ENCODE data around the gene MTHFD1L. TPM values are rescaled to one million over a fixed set of nuclear protein-coding genes. Genes with fewer than 3 reads are reported as not detected.

Gene MTHFD1L
- polyA plus RNA-seq, 2 of the 4 experiments (the other 2 are of a cell fraction) = 27.2 to 63.2 TPM

DNA sequence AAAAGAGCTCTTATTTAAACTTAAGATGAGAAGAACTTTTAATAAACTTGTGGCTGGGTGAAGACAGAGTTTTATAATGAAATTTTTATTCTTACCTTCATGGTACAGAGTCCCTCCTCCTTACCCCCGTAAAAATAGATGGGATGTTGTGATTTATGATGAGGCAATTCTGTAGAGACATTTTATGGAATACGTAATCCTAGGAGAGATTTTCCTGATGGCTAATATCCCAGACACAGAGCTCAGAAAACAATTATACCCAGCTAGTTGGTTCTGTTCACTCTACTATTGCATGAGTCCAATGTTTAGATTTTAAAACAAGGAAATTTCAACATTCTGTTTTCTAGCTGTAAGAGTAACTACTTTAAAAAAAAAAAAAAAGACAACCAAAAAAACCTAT lies 43.4 kb downstream of the MTHFD1L start:
- 84% methylated on average over 2 of the region's 2 CpGs for WGBS (ENCODE audit: missing lambda C conversion rate)
- CTCF ChIA-PET = interaction anchor here (0.6 to 3.6 kb wide), 6 partner anchors 17 to 431 kb away, joined by 3 to 19 read pairs (median 3); no protein-coding TSS in a partner anchor
- no peaks in the 10 kb centered on the region for H3K4me1 ChIP-seq
- no peak overlapping the region for H3K4me2 ChIP-seq
- H3K4me3 ChIP-seq = no peak overlapping the region
- H3K9me3 ChIP-seq = no peaks in the 10 kb centered on the region
- no peak overlapping the region for H3K27ac ChIP-seq
- POLR2A ChIA-PET = no interaction called here
- ATAC-seq = no peak
- DNase-seq (ENCODE audit: low read depth in 1 of 2, low spot score in 1 of 2) = no peak
- TF ChIP-seq SREBF2 (IDR thresholded peaks at IDR 0.05) = no peak
- no peak for TF ChIP-seq NPAS2 (CRISPR knock-in tag; IDR thresholded peaks at IDR 0.05; ENCODE audit: borderline replicate concordance)
- no peak for TF ChIP-seq CHD2 (IDR thresholded peaks at IDR 0.05; ENCODE audit: low read length, partially characterized antibody)
- TF ChIP-seq RARB (CRISPR knock-in tag; IDR thresholded peaks at IDR 0.05) = no peak
- no peak for TF ChIP-seq CBX8 (IDR thresholded peaks at IDR 0.05)
- TF ChIP-seq FOXS1 (CRISPR knock-in tag; IDR thresholded peaks at IDR 0.05) = no peak
- TF ChIP-seq, protein P1, sequence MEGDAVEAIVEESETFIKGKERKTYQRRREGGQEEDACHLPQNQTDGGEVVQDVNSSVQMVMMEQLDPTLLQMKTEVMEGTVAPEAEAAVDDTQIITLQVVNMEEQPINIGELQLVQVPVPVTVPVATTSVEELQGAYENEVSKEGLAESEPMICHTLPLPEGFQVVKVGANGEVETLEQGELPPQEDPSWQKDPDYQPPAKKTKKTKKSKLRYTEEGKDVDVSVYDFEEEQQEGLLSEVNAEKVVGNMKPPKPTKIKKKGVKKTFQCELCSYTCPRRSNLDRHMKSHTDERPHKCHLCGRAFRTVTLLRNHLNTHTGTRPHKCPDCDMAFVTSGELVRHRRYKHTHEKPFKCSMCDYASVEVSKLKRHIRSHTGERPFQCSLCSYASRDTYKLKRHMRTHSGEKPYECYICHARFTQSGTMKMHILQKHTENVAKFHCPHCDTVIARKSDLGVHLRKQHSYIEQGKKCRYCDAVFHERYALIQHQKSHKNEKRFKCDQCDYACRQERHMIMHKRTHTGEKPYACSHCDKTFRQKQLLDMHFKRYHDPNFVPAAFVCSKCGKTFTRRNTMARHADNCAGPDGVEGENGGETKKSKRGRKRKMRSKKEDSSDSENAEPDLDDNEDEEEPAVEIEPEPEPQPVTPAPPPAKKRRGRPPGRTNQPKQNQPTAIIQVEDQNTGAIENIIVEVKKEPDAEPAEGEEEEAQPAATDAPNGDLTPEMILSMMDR (IDR thresholded peaks at IDR 0.05) = no peak
- TF ChIP-seq, protein P2, sequence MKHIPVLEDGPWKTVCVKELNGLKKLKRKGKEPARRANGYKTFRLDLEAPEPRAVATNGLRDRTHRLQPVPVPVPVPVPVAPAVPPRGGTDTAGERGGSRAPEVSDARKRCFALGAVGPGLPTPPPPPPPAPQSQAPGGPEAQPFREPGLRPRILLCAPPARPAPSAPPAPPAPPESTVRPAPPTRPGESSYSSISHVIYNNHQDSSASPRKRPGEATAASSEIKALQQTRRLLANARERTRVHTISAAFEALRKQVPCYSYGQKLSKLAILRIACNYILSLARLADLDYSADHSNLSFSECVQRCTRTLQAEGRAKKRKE (CRISPR knock-in tag; IDR thresholded peaks at IDR 0.05; ENCODE audit: low read depth) = no peak
- TF ChIP-seq ZC3H11A (IDR thresholded peaks at IDR 0.05) = no peak
- TF ChIP-seq MYC (IDR thresholded peaks at IDR 0.05; ENCODE audit: borderline replicate concordance, low read length) = no peak
- no peak for TF ChIP-seq EP300 (IDR thresholded peaks at IDR 0.05)
- TF ChIP-seq EHF (CRISPR knock-in tag; IDR thresholded peaks at IDR 0.05) = no peak
- no peak for FAIRE-seq

DNA sequence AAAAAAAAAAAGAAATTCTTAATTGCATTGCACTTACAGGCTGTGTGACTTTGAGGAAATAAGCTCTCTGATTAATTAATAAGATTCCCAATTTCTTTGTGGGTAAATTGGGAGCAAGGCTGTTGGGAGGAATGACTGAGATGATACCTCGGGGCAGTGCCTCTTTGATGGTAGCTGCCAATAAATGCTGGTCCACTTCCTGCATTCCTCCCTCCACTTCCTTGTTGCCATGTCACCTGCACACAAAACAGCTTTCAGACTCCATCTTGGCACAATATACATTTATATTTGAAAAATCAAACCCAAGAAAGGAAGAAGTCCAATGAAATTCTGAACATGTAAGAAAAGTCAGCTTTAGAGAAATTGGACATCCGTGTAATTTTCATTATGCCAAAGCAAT lies 45.1 kb downstream of the MTHFD1L start:
- WGBS (ENCODE audit: missing lambda C conversion rate) = 44% methylated on average over 2 of the region's 2 CpGs
- FAIRE-seq = no peak
- no peak overlapping the region for H3K4me2 ChIP-seq
- POLR2A ChIA-PET = no interaction called here
- 0 out of 6 replicates have a peak, but pooled peaks of 1 of the 2 experiments have one; percentile 39 for ATAC-seq
- H3K4me1 ChIP-seq = no peaks in the 10 kb centered on the region
- TF ChIP-seq, protein P3, sequence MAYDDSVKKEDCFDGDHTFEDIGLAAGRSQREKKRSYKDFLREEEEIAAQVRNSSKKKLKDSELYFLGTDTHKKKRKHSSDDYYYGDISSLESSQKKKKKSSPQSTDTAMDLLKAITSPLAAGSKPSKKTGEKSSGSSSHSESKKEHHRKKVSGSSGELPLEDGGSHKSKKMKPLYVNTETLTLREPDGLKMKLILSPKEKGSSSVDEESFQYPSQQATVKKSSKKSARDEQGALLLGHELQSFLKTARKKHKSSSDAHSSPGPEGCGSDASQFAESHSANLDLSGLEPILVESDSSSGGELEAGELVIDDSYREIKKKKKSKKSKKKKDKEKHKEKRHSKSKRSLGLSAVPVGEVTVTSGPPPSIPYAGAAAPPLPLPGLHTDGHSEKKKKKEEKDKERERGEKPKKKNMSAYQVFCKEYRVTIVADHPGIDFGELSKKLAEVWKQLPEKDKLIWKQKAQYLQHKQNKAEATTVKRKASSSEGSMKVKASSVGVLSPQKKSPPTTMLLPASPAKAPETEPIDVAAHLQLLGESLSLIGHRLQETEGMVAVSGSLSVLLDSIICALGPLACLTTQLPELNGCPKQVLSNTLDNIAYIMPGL (CRISPR knock-in tag; IDR thresholded peaks at IDR 0.05; ENCODE audit: borderline replicate concordance) = no peak
- DNase-seq (ENCODE audit: low read depth in 1 of 2, low spot score in 1 of 2) = peak in 1 of 2 experiments; percentile 35
- no peak overlapping the region for H3K27ac ChIP-seq
- no peaks in the 10 kb centered on the region for H3K9me3 ChIP-seq
- no peak overlapping the region for H3K4me3 ChIP-seq
- CTCF ChIA-PET = interaction anchor here (3.6 kb wide), 1 partner anchor 19 kb away, joined by 19 read pairs; no protein-coding TSS in a partner anchor

DNA sequence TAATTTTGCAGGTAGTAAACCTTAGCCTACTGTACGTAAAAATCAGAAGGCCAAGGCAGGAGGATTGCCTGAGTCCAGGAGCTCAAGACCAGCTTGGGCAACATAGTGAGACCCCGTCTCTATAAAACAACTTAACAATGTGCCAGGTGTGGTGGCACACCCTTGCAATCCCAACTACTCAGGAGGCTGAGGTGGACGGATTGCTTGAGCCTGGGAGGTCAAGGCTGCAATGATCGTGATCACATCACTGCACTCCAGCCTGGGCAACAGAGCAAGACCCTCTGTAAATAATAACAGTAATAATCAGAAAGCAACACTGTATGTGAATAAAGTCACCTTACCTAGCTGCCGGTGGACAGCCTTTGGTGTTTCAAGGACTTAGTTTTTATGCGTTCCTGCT lies 48.9 kb downstream of the MTHFD1L start:
- DNase-seq (ENCODE audit: low read depth in 1 of 2, low spot score in 1 of 2) (no peak), FAIRE-seq (no peak), ATAC-seq (no peak)
- TF ChIP-seq NPAS2 (CRISPR knock-in tag; IDR thresholded peaks at IDR 0.05; ENCODE audit: borderline replicate concordance) (no peak), FOSL2 (IDR thresholded peaks at IDR 0.05) (no peak), FOSL2 (CRISPR knock-in tag; IDR thresholded peaks at IDR 0.05) (no peak), HDAC2 (IDR thresholded peaks at IDR 0.05) (no peak), FOXS1 (CRISPR knock-in tag; IDR thresholded peaks at IDR 0.05) (no peak), POLR2A (IDR thresholded peaks at IDR 0.05; ENCODE audit: low read length) (no peak)
- TF ChIP-seq, protein P4, sequence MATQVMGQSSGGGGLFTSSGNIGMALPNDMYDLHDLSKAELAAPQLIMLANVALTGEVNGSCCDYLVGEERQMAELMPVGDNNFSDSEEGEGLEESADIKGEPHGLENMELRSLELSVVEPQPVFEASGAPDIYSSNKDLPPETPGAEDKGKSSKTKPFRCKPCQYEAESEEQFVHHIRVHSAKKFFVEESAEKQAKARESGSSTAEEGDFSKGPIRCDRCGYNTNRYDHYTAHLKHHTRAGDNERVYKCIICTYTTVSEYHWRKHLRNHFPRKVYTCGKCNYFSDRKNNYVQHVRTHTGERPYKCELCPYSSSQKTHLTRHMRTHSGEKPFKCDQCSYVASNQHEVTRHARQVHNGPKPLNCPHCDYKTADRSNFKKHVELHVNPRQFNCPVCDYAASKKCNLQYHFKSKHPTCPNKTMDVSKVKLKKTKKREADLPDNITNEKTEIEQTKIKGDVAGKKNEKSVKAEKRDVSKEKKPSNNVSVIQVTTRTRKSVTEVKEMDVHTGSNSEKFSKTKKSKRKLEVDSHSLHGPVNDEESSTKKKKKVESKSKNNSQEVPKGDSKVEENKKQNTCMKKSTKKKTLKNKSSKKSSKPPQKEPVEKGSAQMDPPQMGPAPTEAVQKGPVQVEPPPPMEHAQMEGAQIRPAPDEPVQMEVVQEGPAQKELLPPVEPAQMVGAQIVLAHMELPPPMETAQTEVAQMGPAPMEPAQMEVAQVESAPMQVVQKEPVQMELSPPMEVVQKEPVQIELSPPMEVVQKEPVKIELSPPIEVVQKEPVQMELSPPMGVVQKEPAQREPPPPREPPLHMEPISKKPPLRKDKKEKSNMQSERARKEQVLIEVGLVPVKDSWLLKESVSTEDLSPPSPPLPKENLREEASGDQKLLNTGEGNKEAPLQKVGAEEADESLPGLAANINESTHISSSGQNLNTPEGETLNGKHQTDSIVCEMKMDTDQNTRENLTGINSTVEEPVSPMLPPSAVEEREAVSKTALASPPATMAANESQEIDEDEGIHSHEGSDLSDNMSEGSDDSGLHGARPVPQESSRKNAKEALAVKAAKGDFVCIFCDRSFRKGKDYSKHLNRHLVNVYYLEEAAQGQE (IDR thresholded peaks at IDR 0.05) = no peak
- TF ChIP-seq, protein P3 (CRISPR knock-in tag; IDR thresholded peaks at IDR 0.05; ENCODE audit: borderline replicate concordance) = no peak
- TF ChIP-seq, protein P5, sequence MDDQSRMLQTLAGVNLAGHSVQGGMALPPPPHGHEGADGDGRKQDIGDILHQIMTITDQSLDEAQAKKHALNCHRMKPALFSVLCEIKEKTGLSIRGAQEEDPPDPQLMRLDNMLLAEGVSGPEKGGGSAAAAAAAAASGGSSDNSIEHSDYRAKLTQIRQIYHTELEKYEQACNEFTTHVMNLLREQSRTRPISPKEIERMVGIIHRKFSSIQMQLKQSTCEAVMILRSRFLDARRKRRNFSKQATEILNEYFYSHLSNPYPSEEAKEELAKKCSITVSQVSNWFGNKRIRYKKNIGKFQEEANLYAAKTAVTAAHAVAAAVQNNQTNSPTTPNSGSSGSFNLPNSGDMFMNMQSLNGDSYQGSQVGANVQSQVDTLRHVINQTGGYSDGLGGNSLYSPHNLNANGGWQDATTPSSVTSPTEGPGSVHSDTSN (IDR thresholded peaks at IDR 0.05) = no peak
- TF ChIP-seq, protein P6, sequence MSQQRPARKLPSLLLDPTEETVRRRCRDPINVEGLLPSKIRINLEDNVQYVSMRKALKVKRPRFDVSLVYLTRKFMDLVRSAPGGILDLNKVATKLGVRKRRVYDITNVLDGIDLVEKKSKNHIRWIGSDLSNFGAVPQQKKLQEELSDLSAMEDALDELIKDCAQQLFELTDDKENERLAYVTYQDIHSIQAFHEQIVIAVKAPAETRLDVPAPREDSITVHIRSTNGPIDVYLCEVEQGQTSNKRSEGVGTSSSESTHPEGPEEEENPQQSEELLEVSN (IDR thresholded peaks at IDR 0.05; ENCODE audit: borderline replicate concordance, low read depth) = no peak
- ChIA-PET CTCF (interaction anchor here (1.0 to 1.5 kb wide), 3 partner anchors 8 to 97 kb away, joined by 3 to 5 read pairs (median 3); no protein-coding TSS in a partner anchor), POLR2A (no interaction called here)
- WGBS (ENCODE audit: missing lambda C conversion rate) = 96% methylated on average over 6 of the region's 6 CpGs
- no peaks in the 10 kb centered on the region for H3K9me3 ChIP-seq
- no peak overlapping the region for H3K4me3 ChIP-seq
- no peak overlapping the region for H3K27ac ChIP-seq
- no peaks in the 10 kb centered on the region for H3K4me1 ChIP-seq
- no peak overlapping the region for H3K4me2 ChIP-seq
